ENCODE results near the gene MSH3. TPM values are rescaled to one million over a fixed set of nuclear protein-coding genes. Genes with fewer than 3 reads are reported as not detected.

The MSH3 gene
- total and polyA plus RNA-seq, 2 of the 8 experiments (the other 6 are each of a cell fraction or from before 2014, with no cell fraction given): 3.6 to 22.6 TPM

GRCh38 chr5:80753712-80754111 is 99.3 kb downstream of the MSH3 start:
- H2BK5ac ChIP-seq (ENCODE audit: low read depth, low read length): no peak overlapping the region
- no peak overlapping the region for H2AK5ac ChIP-seq (ENCODE audit: low read depth, low read length)
- peaks cover 0 to 11% (median 2%) of the 10 kb centered on the region in 4 experiments; a peak in 3 of 7 replicates for H3K4me1 ChIP-seq (replicated peaks in 1 of 4; ENCODE audit: control insufficient read depth in 3 of 4, insufficient read depth in 4 of 4, low read length in 3 of 4)
- H4K91ac ChIP-seq (replicated peaks; ENCODE audit: insufficient read length, low read length): no peak overlapping the region
- H3K79me2 ChIP-seq (ENCODE audit: control insufficient read depth in 1 of 2, insufficient read depth in 2 of 2, low read length in 2 of 2): no peaks in the 10 kb centered on the region
- no peak overlapping the region for H4K5ac ChIP-seq (ENCODE audit: insufficient read length, low read depth, low read length)
- no peak overlapping the region for H2BK15ac ChIP-seq (ENCODE audit: low read length)
- H3K4me2 ChIP-seq (ENCODE audit: insufficient read depth in 1 of 2, low read depth in 2 of 2, low read length in 2 of 2): no peak overlapping the region
- H3K56ac ChIP-seq (replicated peaks; ENCODE audit: insufficient read length, low read depth, low read length): no peak overlapping the region
- ChIA-PET POLR2A (ENCODE audit: partially characterized antibody) (no interaction called here), CTCF (ENCODE audit: partially characterized antibody) (no interaction called here)
- H2BK20ac ChIP-seq (ENCODE audit: low read length): no peak overlapping the region
- no peak for DNase-seq (ENCODE audit: low read depth in 1 of 2, low spot score in 2 of 2)
- no peak overlapping the region for H3K4me3 ChIP-seq (ENCODE audit: extremely low read depth in 1 of 4, insufficient read depth in 2 of 4, low read depth in 3 of 4, low read length in 4 of 4)
- no peak overlapping the region for H4K8ac ChIP-seq (ENCODE audit: extremely low read depth, insufficient read depth, low read length)
- no peaks in the 10 kb centered on the region for H3K9me3 ChIP-seq (ENCODE audit: insufficient read depth in 2 of 2, low read depth in 1 of 2, low read length in 1 of 2)
- no peaks in the 10 kb centered on the region for H4K20me1 ChIP-seq (replicated peaks in 1 of 2; ENCODE audit: control insufficient read depth in 1 of 2, insufficient read depth in 2 of 2, low read length in 2 of 2)
- H3K4ac ChIP-seq (replicated peaks; ENCODE audit: insufficient read length, low read depth, low read length): no peak overlapping the region
- H3K27me3 ChIP-seq (replicated peaks in 1 of 4; ENCODE audit: control insufficient read depth in 3 of 4, extremely low read depth in 1 of 4, insufficient read depth in 3 of 4, low read length in 3 of 4): no peaks in the 10 kb centered on the region
- H2BK120ac ChIP-seq (replicated peaks; ENCODE audit: low read depth, low read length): no peak overlapping the region
- no peaks in the 10 kb centered on the region; a peak in 2 of 8 replicates for H3K36me3 ChIP-seq (ENCODE audit: control insufficient read depth in 2 of 4, insufficient read depth in 4 of 4, low read length in 3 of 4)
- no peak overlapping the region for H2BK12ac ChIP-seq (ENCODE audit: low read depth, low read length)
- H3K18ac ChIP-seq (ENCODE audit: extremely low read depth, low read length): no peak overlapping the region
- no peak for TF ChIP-seq NRF1 (IDR thresholded peaks at IDR 0.05; ENCODE audit: low read depth, low read length)
- TF ChIP-seq SIN3A (conservative IDR thresholded peaks at IDR 0.05 in 1 of 2, IDR thresholded peaks at IDR 0.05 in 1 of 2; ENCODE audit: low read depth in 1 of 2, low read length in 2 of 2): no peak
- TF ChIP-seq CHD1 (IDR thresholded peaks at IDR 0.05; ENCODE audit: low read depth, low read length): no peak
- no peak for TF ChIP-seq CBX8 (IDR thresholded peaks at IDR 0.05; ENCODE audit: borderline replicate concordance, low read depth, low read length)
- no peak for TF ChIP-seq CBX5 (IDR thresholded peaks at IDR 0.05; ENCODE audit: low read depth, low read length)
- no peaks in the 10 kb centered on the region for H3K23me2 ChIP-seq (ENCODE audit: low read depth, low read length)
- no peaks in the 10 kb centered on the region for H3K79me1 ChIP-seq (ENCODE audit: low read depth, low read length)
- H3K14ac ChIP-seq (ENCODE audit: insufficient read length): peak overlapping the region; percentile 48
- no peak overlapping the region for H2AFZ ChIP-seq (ENCODE audit: low read length)
- no peak overlapping the region for H3K27ac ChIP-seq (ENCODE audit: low read depth, low read length)
- FAIRE-seq: no peak
- H3K23ac ChIP-seq (ENCODE audit: insufficient read length): no peak overlapping the region
- H3K9ac ChIP-seq (replicated peaks in 1 of 4; ENCODE audit: extremely low read depth in 1 of 4, low read depth in 3 of 4, low read length in 3 of 4): no peak overlapping the region
- WGBS, 2 experiments (ENCODE audit: extremely low coverage in 1 of 2, insufficient coverage in 1 of 2, insufficient read length in 1 of 2, insufficient replicate concordance in 2 of 2, low coverage in 1 of 2, low lambda C conversion rate in 2 of 2, missing lambda C conversion rate in 1 of 2): 80% methylated on average over 4 of the region's 4 CpGs; no CpG with 5 or more reads in 1 of the 2 experiments

Measured in H1 (cell line).